Stimulated activated naive CD8-positive, alpha-beta T cell treated with anti-CD3 and anti-CD28 coated beads, Interleukin-15, Interleukin-2, amounts not matched to agents 100 U/mL and 50 U/mL, for 24 hours (primary cell): ENCODE measurements around the gene ELFN2.
A peak's percentile ranks its signal among the peaks of the same experiment; 100 is the strongest.

Experiments
- ATAC-seq: fragments of 150-1000 bp; cut with Tn5 transposase; one replicate; pipeline ENCODE4 v1.10.0; 2021
- DNase-seq: peaks from one replicate; pipeline ENCODE4 v3.0.0; 2021

Gene ELFN2

GRCh38 chr22:37455896-37456295 is 28.6 kb upstream of the ELFN2 start:
- DNase-seq (no peak), ATAC-seq (no peak)

GRCh38 chr22:37454857-37455686 is 27.8 kb upstream of the ELFN2 start:
- ATAC-seq (no peak), DNase-seq (no peak)

GRCh38 chr22:37453696-37454095 is 26.4 kb upstream of the ELFN2 start:
- ATAC-seq: no peak
- no peak for DNase-seq

GRCh38 chr22:37451218-37451617 is 23.9 kb upstream of the ELFN2 start:
- DNase-seq (no peak), ATAC-seq (no peak)

- no peak for ATAC-seq
- no peak for DNase-seq
Measured at GRCh38 chr22:37449331-37450001, 22.2 kb upstream of the ELFN2 start.

- ATAC-seq (no peak), DNase-seq (no peak)
Measured at GRCh38 chr22:37448516-37449127, 21.3 kb upstream of the ELFN2 start.

- DNase-seq: no peak
- no peak for ATAC-seq
Measured at GRCh38 chr22:37445501-37445900, 18.2 kb upstream of the ELFN2 start.

- no peak for DNase-seq
Measured at GRCh38 chr22:37443977-37444376, 16.7 kb upstream of the ELFN2 start.

GRCh38 chr22:37443086-37443485 is 15.8 kb upstream of the ELFN2 start:
- ATAC-seq (no peak), DNase-seq (no peak)

More at GRCh38 chr22:37443977-37444376, 16.7 kb upstream of the ELFN2 start:
- peak; percentile 14 for ATAC-seq

- ATAC-seq: peak; percentile 28
- DNase-seq: no peak
Measured at GRCh38 chr22:37442537-37442936, 15.3 kb upstream of the ELFN2 start.

GRCh38 chr22:37442135-37442534 is 14.9 kb upstream of the ELFN2 start:
- DNase-seq (no peak), ATAC-seq (no peak)

GRCh38 chr22:37440875-37441274 is 13.6 kb upstream of the ELFN2 start:
- ATAC-seq: no peak
- no peak for DNase-seq

- ATAC-seq (no peak), DNase-seq (no peak)
Measured at GRCh38 chr22:37439347-37439746, 12.1 kb upstream of the ELFN2 start.

- no peak for ATAC-seq
- no peak for DNase-seq
Measured at GRCh38 chr22:37435970-37436603, 8.8 kb upstream of the ELFN2 start.

GRCh38 chr22:37433786-37434185 is 6.5 kb upstream of the ELFN2 start:
- ATAC-seq (no peak), DNase-seq (no peak)

GRCh38 chr22:37432708-37433054 is 5.4 kb upstream of the ELFN2 start:
- DNase-seq (no peak), ATAC-seq (no peak)

GRCh38 chr22:37431801-37432707 is 4.8 kb upstream of the ELFN2 start:
- peak; percentile 87 for ATAC-seq
- peak; percentile 66 for DNase-seq

GRCh38 chr22:37431366-37431765 is 4.1 kb upstream of the ELFN2 start:
- DNase-seq: no peak
- ATAC-seq: no peak

GRCh38 chr22:37430941-37431340 is 3.7 kb upstream of the ELFN2 start:
- no peak for DNase-seq
- ATAC-seq: no peak

GRCh38 chr22:37428649-37429586 is 1.6 kb upstream of the ELFN2 start:
- DNase-seq (peak; percentile 72), ATAC-seq (no peak)
